ENCODE results near the gene TGIF2LX. TPM values are rescaled to one million over a fixed set of nuclear protein-coding genes. Genes with fewer than 3 reads are reported as not detected.
"Not testable (repeated sequence)": the region's sequence is repeated elsewhere in the genome, so short reads cannot be mapped to it uniquely, and the experiment has no call there.

Gene TGIF2LX
- total RNA-seq = not detected
- long read RNA-seq = 0 reads

- H3K4me3 ChIP-seq; DNase-seq; ATAC-seq; H3K36me3 ChIP-seq; H3K4me1 ChIP-seq; H3K9me3 ChIP-seq; H3K27me3 ChIP-seq; intact Hi-C loops (cut with DNase I); H3K27ac ChIP-seq: not testable (repeated sequence)
- 55% methylated on average over 9 of the region's 9 CpGs for WGBS (ENCODE audit: insufficient coverage, low coverage, low lambda C conversion rate, missing lambda C conversion rate)
These were observed at the start of gene TGIF2LX for GRCh38 chrX:89921665-89922064. Gene TGIF2LX, plus strand, starts transcription at chrX:89921908. Its CDS starts 178 bp downstream, at chrX:89922086.

- intact Hi-C loops (cut with DNase I); H3K4me3 ChIP-seq; H3K27ac ChIP-seq; H3K27me3 ChIP-seq; DNase-seq; ATAC-seq; H3K36me3 ChIP-seq; H3K4me1 ChIP-seq; H3K9me3 ChIP-seq: not testable (repeated sequence)
- 71% methylated on average over 2 of the region's 18 CpGs for WGBS (ENCODE audit: insufficient coverage, low coverage, low lambda C conversion rate, missing lambda C conversion rate)
These were observed 728 bp downstream of the TGIF2LX start for GRCh38 chrX:89922338-89922934.

DNA sequence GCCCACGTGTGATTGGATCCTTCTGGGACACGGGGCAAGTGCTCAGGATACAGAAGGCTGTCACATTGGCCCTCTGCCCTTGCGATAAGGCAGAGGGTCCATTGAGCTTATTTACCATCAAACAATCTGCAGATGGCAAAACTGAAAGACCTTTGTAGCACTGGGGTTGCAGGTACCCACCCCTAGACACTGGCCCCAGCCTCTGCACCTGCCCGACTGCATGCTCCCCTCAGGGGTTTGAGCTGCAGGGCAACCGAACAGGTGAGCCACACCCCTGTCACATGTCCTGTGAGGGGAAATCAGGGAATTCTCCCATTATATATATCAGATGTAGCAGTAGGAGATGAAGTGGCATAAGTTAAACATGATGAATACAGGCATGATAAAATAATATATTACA, 21.4 kb downstream of the TGIF2LX start:
- intact Hi-C loops (cut with DNase I); H3K27me3 ChIP-seq; H3K4me3 ChIP-seq; ATAC-seq; H3K9me3 ChIP-seq; H3K27ac ChIP-seq; H3K36me3 ChIP-seq; DNase-seq; H3K4me1 ChIP-seq: not testable (repeated sequence)
- WGBS (ENCODE audit: insufficient coverage, low coverage, low lambda C conversion rate, missing lambda C conversion rate) = 62% methylated on average over 5 of the region's 5 CpGs

- H3K4me1 ChIP-seq; H3K27me3 ChIP-seq; H3K9me3 ChIP-seq; ATAC-seq; H3K4me3 ChIP-seq; H3K36me3 ChIP-seq; intact Hi-C loops (cut with DNase I); H3K27ac ChIP-seq; DNase-seq: not testable (repeated sequence)
- WGBS (ENCODE audit: insufficient coverage, low coverage, low lambda C conversion rate, missing lambda C conversion rate) = no CpG with 5 or more reads among the region's 24 CpGs
These were observed 43.9 kb downstream of the TGIF2LX start for GRCh38 chrX:89965588-89965987.

Data from right lobe of liver (tissue), 6 donors.